Large intestine (tissue), 3 donors: ENCODE measurements around the gene POLR2B. TPM values are rescaled to one million over a fixed set of nuclear protein-coding genes. Genes with fewer than 3 reads are reported as not detected.

Experiments used
- DNase-seq, 2 donors: peaks; one replicate each; pipeline versions ENCODE4 v3.0.0 to v3.0.0-alpha.2; 2013
- H3K27ac ChIP-seq: one replicate; pipeline ENCODE4 v1.5.1; 2013; ENCODE audit warnings: low read length
- H3K27me3 ChIP-seq: 2 replicates; pipeline ENCODE4 v1.6.1; 2013; ENCODE audit warnings: low read length; ENCODE audit not compliant: control insufficient read depth, insufficient read depth
- H3K36me3 ChIP-seq: 2 replicates; pipeline ENCODE4 v1.6.1; 2013; ENCODE audit warnings: low read length; ENCODE audit not compliant: control insufficient read depth, insufficient read depth
- H3K4me1 ChIP-seq: one replicate; pipeline ENCODE4 v1.6.1; 2013; ENCODE audit warnings: low read length; ENCODE audit not compliant: control insufficient read depth, insufficient read depth
- H3K4me3 ChIP-seq: one replicate; pipeline ENCODE4 v1.5.1; 2013; ENCODE audit warnings: low read length
- H3K9me3 ChIP-seq: one replicate; pipeline ENCODE4 v1.6.1; 2013; ENCODE audit warnings: mild to moderate bottlenecking, low read depth, low read length, moderate library complexity; ENCODE audit not compliant: control insufficient read depth
- WGBS: methylation state at CpG from one replicate; pipeline ENCODE4 v1.1.5; 2013; ENCODE audit warnings: low lambda C conversion rate; ENCODE audit not compliant: insufficient coverage; 5-methylcytosine and 5-hydroxymethylcytosine counted together
- polyA plus RNA-seq: library from polyadenylated mRNA; unstranded; fragments of 120-200 nt; gene quantifications from one replicate; pipeline ENCODE4 v1.2.1, GENCODE V29; 2013

Gene POLR2B
- polyA plus RNA-seq, 1 donor: 80.7 TPM

GRCh38 chr4:57077550-57078343 is 99.1 kb downstream of the POLR2B start:
- WGBS: 80% methylated on average over 1 of the region's 14 CpGs
- Histone ChIP-seq H3K27me3 (no peaks in the 10 kb centered on the region), H3K36me3 (no peaks in the 10 kb centered on the region), H3K4me3 (no peak overlapping the region), H3K27ac (no peak overlapping the region), H3K4me1 (peaks cover 3% of the 10 kb centered on the region), H3K9me3 (no peaks in the 10 kb centered on the region)
- DNase-seq: no peak

- DNase-seq: peak in 1 of 2 donors; percentile 62
- Histone ChIP-seq H3K27me3 (no peaks in the 10 kb centered on the region), H3K36me3 (no peaks in the 10 kb centered on the region), H3K9me3 (no peaks in the 10 kb centered on the region), H3K4me3 (peak overlapping the region; percentile 19), H3K4me1 (peaks cover 3% of the 10 kb centered on the region), H3K27ac (no peak overlapping the region)
- 3% methylated on average over 4 of the region's 10 CpGs for WGBS
These were observed 100.2 kb downstream of the POLR2B start for GRCh38 chr4:57078685-57079521.

Other genes starting within 250 kb of the POLR2B start
- 0.72 TPM for gene SPINK2, start 157.2 kb upstream of the POLR2B start, polyA plus RNA-seq
- gene REST, start 71.0 kb upstream of the POLR2B start, polyA plus RNA-seq: 22.3 TPM
- gene NOA1, start 1.3 kb upstream of the POLR2B start, polyA plus RNA-seq: 25.2 TPM
- 90.4 TPM for gene IGFBP7, start 131.5 kb downstream of the POLR2B start, polyA plus RNA-seq